Effector CD4-positive, alpha-beta T cell (primary cell): Measurements from ENCODE around the gene RNF34.

Source experiments
- DNase-seq: peaks from one replicate; pipeline ENCODE4 v3.0.0-alpha.2; 2020

The RNF34 gene

DNA sequence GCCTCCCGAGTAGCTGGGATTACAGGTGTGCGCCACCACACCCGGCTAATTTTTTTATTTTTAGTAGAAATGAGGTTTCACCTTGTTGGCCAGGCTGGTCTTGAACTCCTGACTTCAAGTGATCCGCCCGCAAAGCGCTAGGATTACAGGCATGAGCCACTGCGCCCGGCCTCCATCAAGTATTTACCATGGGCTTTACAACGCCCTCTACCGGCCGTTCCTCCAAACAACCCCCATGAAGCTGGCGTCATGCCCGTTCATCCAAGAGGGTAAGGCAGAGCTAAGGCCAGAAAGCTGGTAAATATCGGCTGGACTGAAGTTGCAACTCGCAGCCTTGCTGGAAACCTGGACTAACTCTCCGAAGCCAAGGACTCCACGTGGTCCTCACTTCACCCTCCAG, 41.6 kb downstream of the RNF34 start:
- DNase-seq: no peak

DNA sequence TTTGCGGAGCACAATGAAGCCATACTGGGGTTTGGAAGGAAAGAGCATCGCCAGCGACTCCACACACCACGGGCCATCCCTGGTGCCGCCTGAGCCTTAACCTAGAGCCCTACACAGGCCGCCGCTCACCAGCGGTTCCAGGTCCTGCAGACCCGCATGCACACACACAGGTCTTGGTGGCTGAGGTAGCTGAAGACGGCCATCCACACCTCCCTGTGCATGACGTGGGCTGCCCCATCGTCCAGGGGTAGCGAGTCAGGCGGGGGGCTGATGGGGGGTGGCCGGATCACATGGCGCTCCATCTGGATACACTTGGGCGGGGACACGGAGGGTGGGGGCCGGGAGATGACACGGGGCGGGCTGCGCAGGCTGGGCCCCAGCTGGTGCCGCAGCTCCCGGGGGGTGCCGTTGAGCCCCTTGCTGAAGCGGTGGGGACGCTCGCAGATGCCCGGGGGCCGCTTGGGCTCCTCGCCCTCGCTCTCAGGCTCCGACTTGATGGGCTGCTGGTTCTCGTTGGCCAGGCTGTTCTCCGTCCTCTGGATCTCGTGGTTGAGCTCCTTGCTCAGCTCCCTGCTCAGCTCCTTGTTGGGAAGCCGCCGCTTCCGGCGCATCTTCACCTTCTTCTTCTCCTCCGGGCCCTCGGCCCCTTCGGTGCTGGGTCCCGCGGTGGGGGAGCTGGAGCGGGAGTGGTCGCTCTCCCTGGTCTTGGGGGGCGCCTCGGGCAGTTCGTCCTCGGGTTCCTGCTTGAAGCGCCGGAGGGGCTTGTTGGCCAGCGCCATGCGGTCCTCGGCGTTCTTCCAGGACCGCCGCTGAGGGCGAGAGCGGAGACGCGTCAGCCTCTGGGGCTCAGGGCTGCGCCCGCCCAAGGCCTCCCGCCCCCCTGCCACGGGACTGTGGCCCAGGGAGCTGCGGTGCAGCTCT, 42.4 kb downstream of the RNF34 start:
- DNase-seq: no peak

DNA sequence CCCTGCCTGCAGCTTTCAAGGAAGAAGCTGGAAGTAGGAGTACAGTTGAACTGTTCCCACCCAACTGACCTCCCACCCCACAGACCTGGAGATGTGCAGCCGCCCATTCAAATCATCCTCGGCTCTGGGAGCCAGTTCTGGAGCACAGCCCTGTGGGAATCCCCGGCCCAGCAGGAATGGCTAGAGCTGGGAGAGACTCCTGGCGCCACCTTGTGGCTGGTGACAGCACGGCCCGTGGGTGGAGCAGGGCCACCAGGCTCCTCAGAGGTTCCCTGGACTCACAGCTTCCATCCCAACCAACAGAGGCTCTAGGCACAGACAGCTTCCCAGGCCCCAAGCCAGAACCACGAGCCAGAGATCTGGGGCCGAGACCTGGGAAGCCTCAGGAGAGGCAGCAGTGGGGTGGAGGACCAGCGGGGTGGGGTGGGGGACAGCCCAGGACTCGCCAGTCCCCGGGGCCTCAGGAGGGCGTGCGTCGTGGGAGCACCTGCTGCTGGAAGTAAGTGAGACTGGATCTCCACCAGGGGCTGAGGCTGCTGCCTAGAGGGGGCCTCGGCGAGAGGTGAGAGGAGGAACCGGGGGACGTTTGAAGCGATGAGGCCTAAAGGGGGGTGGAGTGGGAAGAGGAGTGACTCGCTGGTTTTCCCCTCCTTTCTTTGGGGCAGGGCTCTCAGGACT, 43.4 kb downstream of the RNF34 start:
- DNase-seq: peak; percentile 52

DNA sequence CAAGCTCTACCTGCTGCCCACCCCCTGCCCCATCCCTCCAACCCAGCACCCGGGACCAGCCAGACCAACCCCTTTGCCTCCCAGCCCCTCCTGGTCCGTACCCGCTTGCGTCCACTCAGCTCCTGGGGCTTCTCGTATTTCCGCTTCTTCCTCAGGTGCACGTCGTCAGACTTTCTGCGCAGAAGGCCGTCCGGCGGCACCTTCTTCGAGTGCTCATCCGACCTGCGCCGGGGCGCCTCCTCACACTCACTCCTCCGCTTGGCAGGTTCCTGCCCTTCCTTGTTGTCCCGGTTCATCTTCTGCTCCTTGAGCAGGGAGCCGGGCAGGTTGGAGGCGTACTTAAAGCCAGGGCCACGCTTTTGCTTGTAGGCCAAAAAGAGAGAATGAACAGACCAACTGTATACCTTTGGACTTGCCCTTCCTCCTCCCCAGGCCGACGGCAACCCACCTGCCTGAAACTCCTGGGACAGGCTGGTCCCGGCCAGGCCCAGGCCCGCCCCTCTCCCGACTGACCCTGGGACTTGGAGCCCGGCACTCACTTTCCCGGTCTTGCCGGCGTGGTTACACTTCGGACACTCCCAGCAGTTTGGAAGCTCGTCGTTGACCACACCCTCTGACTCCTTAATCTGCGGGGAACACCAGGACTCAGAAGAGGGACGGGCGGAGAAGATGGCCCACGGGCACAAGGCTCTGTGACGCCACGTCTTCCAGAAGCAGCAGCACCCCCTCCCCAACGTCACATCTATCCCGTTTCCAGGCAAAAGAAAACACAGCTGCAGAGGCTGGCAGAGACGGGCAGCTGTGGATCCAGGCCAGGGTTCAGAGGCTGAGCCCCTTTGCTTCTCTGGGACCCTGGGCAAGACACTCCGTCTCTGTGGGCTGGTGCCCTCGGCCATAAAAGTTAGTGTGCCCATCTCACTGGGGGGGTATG, 44.3 kb downstream of the RNF34 start:
- DNase-seq: no peak

- no peak for DNase-seq
Measured at GRCh38 chr12:121444842-121445202, 44.9 kb downstream of the RNF34 start.

DNA sequence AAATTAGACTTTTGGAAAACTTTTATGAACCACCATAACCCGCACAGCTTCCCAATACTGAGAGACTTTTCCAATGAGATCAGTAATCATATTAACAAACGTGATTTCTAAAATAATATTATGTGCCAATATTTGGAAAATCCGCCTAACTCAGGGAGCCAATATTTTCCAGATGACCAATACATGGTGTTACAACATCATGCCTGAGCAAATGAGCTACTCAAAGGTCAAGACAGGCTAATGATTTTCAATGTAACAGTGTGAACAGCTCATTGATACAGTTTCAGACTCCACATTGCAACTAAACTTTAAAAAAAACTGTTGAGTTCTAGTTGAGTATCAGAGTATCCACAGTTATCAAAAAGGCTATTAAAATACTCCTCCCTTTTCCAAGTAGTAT, 46.8 kb downstream of the RNF34 start:
- DNase-seq: no peak

- no peak for DNase-seq
Measured at GRCh38 chr12:121448771-121449315, 48.9 kb downstream of the RNF34 start.

DNA sequence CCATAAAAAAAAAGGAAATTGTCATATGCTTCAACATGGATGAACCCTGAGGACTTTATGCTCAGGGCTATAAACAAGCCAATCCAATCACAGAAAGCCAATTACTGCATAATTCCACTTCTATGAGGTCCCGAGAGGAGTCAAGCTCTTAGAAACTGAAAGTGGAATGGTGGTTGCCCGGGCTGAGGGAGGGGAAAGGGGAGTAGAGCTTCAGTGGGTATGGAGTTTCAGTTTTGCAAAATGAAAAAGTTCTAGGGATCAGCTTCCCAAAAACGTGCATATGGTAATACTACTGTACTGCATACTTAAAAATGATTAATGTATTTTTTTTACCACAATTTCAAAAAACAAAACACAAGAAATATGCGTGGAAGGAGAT, 52.0 kb downstream of the RNF34 start:
- no peak for DNase-seq

DNA sequence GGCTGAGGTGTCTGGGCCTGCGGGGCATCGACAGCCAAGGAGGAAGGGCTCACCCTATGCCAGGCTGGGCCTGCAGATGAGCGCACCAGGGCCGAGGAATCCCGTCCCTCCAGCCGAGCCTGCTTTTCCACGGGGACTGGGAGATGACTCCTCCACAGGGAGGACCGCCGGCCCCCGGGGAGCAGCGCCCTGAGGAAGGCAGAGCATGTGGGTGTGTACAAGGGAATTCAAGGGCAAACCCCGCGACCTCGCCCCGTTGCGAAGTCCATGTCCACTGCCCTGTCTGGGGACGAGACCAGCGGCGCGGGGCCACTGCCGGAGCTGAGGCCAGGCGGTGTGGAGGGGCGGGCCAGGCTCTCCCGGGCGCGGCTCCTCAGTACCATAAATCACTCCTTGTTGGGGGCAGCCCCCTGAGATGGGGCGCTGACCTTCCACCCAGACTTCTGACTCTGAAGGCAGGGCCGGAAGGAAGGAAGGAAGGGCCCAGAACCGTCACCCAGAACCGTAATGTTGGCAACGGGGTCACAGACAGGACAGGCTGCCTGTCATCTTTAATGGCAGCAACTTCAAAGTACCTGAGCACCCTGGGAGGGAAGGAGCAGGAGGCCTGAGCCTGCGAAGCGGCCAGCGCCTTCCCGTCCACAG, 52.5 kb downstream of the RNF34 start:
- DNase-seq: no peak

GRCh38 chr12:121452985-121453360, 53.1 kb downstream of the RNF34 start:
- DNase-seq: no peak

DNA sequence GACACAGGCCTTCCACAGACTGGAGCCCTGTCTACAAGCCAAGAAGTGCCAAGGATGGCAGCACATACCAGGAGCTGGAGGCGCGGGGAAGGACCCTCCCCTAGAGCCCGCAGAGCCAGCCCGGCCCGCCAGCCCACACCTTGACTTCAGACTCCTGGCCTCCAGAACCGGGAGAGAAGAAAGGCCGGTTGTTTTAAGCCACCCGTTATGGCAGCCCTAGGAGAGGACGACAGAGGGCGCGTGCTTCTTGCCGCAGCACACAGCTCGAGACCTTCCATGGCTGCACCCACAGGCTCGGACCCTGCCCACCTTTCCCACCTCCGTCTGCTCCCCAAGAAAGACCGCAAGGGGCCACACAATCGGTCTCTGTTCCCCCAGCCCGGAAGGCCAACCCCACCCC, 53.7 kb downstream of the RNF34 start:
- no peak for DNase-seq

DNA sequence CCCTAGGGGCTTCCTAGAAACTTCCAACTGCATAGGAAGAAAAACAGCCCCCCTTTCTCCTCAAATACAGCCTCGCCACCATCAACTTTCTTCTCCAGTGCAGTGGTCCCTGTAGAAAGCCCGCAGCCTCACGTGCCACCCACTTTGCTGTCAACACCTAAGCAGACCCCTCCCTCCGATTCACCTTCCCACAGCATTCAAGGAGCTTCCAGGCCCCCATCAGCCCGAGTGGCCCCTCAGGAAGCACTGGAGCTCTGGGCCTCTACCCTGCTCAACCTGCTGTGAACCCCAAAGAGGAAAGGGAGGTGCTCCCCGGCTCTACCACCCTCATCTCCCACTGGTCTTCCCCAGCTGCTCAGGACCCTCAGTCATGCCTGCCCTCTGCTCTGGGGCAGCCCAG, 55.0 kb downstream of the RNF34 start:
- DNase-seq: no peak

- DNase-seq: no peak
Measured at GRCh38 chr12:121455766-121456420, 56.0 kb downstream of the RNF34 start.

DNA sequence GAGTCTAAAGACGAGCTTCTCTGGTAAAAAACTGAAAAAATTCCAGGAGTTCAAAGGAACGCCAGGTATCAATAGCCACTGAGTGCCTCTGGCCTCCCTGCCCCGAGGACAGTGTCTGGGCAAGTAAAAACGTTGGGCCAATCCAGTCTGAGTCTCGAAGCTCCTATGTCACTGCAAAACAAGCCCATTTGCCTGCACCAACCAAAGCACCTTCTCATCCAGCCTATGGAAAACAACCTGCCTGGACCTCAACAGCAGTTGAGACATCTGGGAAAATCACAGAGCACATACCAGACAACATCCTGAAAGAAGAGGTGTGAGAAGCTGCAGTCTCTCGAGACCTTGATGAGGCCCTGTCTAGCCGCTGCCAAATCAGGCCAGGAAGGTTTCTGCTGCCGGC, 56.6 kb downstream of the RNF34 start:
- no peak for DNase-seq

GRCh38 chr12:121461048-121461447, 61.1 kb downstream of the RNF34 start:
- DNase-seq: no peak

- DNase-seq: no peak
Measured at GRCh38 chr12:121464331-121464730, 64.4 kb downstream of the RNF34 start.

DNA sequence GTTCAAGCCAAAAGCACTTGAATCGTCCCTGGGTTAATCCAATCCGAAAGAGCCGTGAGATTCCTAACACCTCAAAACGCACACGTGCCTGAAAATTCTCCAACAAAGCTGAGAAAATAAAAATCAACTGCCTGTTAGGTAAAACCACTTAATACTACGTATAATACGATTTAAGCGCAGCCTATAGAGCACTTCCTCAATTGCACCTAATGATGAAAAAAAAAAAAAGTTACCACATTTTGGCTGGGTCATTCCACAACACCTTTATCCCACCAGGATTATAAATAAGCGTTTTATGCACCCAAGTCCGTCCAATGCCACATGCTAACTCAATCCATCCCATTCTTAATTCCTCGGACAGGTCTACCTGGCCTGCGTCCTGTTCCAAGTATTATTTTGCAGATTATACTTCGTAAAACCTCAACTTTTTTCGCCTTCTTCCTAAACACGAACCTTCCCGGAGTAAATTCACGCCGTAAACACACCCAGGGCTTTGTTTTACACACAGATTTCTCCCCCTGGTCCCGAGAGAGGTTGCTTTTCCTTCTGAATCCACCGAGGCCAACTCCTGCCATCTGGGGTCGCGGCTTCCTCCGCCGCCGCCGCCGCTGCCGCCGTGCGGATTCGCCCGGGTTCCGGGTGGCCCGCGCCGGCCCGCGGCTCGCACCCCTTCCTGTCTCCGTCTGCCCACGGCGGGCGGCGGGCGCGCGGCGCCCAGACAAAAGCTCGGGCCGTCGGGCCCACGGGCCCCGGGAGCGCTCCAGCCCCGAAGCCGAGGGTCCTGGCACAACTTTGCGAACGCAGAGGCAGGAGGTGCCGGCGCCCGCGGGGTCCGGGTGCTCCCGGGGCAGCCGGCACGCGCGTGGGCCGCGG, 66.2 kb downstream of the RNF34 start:
- DNase-seq: peak; percentile 19

DNA sequence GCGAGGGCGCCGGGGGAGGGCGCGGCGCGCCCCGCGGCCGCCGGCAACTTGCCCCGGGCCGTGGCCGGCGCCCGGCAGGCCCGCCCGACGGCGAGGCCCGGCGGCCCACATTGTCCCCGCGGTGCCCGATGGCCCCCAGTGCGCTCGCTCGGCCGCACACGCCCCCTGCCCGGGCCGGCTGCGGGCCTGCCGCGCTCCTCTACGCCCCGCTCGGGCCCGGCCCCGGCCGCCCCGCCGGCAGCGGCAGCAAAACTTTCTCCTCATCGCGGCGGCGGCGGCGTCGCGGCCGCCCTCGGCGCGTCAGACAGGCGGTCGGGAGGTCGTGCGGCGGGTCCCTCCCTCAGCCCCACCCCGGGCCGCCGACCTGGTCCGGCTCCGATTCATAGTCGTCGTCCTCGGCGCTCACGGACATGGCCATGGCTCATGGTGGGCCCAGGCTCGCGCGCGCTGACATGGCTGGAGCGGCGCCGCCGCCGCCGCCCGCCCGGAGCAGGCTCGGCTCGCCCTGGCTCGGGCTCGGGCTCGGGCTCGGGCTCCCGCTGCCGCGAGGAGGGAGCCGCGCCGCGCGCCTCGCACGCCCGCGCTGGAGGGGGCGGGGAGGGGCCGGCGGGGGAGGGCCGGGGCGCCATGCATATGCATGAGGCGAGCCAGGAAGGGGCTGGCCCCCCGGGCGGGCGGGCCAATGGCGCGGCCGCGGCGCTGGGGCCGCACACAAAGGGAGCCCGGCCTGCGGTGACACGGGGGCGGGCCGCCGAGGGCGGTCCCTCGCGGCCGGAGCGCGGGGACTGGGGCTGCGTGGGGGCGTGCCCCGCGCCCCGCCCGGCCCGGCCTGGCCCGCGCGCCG, 67.1 kb downstream of the RNF34 start:
- peak; percentile 81 for DNase-seq

DNA sequence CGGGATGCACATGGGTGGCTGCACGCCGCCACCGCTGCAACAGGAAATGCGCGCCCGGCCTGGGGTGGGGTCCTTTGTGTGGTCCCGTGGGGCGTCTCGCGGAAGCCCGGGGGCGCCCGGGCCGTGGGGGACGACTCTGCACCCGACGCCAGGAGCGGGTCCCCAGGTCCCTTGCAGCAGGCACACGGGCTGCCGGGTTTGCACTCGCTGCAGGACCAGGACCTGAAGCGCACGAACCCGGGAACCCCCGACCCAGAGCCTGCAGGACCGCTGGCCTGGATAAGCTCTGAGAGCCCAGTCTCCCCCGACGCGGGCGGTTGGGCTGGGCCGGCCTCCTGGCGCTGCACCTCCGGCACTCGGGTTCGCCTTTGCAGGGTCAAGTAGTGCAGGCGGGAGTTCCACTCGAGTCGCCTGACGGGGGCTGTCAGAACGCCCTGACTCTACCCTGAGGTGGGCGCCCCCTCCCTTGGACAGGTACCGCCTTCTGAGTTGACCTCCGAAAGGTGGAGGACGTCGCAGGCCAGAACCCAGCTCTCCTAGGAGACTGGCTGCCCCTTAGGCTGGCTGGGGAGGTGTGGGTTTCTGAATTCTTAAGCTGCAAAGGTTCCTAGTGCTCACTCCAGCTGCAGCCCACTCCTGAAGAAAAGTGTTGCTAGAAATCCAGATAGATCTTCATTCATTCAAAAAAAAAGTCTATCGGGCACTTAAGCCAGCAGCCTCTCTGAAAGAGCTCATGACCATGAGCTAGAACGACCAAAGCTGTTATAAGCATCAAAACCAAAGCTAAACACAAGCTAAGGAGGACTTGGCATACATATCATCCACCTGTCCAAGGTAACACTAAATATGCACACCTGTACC, 68.0 kb downstream of the RNF34 start:
- no peak for DNase-seq
